IMR-90 (cell line): ENCODE results near the gene CDKN1C.

Source experiments
- CEBPB ChIP-seq: IDR thresholded peaks from 2 replicates; pipeline ENCODE4 v1.6.1; 2012; ENCODE audit warnings: low read depth, low read length, improper control_type of control experiment
- CHD1 ChIP-seq: IDR thresholded peaks from 2 replicates; pipeline ENCODE4 v1.6.1; 2012; ENCODE audit warnings: low read depth, low read length, improper control_type of control experiment
- MAZ ChIP-seq: IDR thresholded peaks from 2 replicates; pipeline ENCODE4 v1.6.1; 2012; ENCODE audit warnings: low read depth, mild to moderate bottlenecking, low read length, improper control_type of control experiment, moderate library complexity, borderline replicate concordance
- NFE2L2 ChIP-seq: fragments of 150-350 bp; IDR thresholded peaks from 2 replicates; pipeline ENCODE4 v1.6.1; 2016; ENCODE audit warnings: low read depth, mild to moderate bottlenecking, low read length
- POLR2A ChIP-seq: IDR thresholded peaks from 2 replicates; pipeline ENCODE4 v1.6.1; 2012; ENCODE audit warnings: mild to moderate bottlenecking, low read depth, low read length
- RCOR1 ChIP-seq: IDR thresholded peaks from 2 replicates; pipeline ENCODE4 v1.6.1; 2012; ENCODE audit warnings: mild to moderate bottlenecking, low read length, improper control_type of control experiment; ENCODE audit not compliant: insufficient replicate concordance
- SMC3 ChIP-seq: fragments of 150-350 bp; IDR thresholded peaks from 2 replicates; pipeline ENCODE4 v1.6.1; 2016; ENCODE audit warnings: low read depth, mild to moderate bottlenecking, antibody characterized with exemption, low read length, moderate library complexity
- TF ChIP-seq, protein P1 (sequence below): conservative IDR thresholded peaks from 2 replicates; pipeline ENCODE4 v1.5.1; 2012; ENCODE audit warnings: mild to moderate bottlenecking, low read depth, low read length, improper control_type of control experiment
- TF ChIP-seq, protein P2 (sequence below): fragments of 150-350 bp; IDR thresholded peaks from 2 replicates; pipeline ENCODE4 v1.6.1; 2017; ENCODE audit warnings: mild to moderate bottlenecking, antibody characterized with exemption, low read length, low read depth

DNA sequence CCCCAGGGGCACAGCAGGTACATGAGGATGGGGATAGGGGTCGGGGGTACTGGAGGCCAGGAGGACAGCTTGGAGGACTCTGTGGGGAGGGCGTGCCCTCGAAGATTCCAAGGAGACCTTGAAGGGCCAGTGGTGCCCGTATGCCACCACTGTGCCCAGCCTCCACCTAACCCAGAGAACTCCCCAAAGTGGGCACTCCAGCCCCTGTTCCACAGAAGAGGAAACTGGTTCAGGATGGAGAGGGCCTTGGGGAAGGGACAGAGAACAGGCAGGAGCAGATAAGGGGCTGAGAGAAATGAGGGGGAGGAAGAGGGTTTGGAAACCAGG, 45.8 kb upstream of the CDKN1C start:
- TF ChIP-seq, protein P1, sequence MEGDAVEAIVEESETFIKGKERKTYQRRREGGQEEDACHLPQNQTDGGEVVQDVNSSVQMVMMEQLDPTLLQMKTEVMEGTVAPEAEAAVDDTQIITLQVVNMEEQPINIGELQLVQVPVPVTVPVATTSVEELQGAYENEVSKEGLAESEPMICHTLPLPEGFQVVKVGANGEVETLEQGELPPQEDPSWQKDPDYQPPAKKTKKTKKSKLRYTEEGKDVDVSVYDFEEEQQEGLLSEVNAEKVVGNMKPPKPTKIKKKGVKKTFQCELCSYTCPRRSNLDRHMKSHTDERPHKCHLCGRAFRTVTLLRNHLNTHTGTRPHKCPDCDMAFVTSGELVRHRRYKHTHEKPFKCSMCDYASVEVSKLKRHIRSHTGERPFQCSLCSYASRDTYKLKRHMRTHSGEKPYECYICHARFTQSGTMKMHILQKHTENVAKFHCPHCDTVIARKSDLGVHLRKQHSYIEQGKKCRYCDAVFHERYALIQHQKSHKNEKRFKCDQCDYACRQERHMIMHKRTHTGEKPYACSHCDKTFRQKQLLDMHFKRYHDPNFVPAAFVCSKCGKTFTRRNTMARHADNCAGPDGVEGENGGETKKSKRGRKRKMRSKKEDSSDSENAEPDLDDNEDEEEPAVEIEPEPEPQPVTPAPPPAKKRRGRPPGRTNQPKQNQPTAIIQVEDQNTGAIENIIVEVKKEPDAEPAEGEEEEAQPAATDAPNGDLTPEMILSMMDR = no peak
- TF ChIP-seq POLR2A = peak; percentile 43; the same call in 1 of the 2 replicates
- no peak for TF ChIP-seq SMC3
- no peak for TF ChIP-seq MAZ
- TF ChIP-seq CEBPB = no peak
- TF ChIP-seq, protein P2, sequence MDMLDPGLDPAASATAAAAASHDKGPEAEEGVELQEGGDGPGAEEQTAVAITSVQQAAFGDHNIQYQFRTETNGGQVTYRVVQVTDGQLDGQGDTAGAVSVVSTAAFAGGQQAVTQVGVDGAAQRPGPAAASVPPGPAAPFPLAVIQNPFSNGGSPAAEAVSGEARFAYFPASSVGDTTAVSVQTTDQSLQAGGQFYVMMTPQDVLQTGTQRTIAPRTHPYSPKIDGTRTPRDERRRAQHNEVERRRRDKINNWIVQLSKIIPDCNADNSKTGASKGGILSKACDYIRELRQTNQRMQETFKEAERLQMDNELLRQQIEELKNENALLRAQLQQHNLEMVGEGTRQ = no peak
- TF ChIP-seq RCOR1 = no peak
- TF ChIP-seq CHD1 = no peak
- TF ChIP-seq NFE2L2 = no peak
